SK-N-SH treated with all-trans-retinoic acid at 6 μM for 48 hours (cell line): ENCODE data around the gene GJC2.

ENCODE experiments used
- ATAC-seq: fragments of 200-7000 bp; cut with Tn5 transposase; 3 replicates; pipeline ENCODE4 v1.9.1; 2020; ENCODE audit warnings: mild to moderate bottlenecking, moderate library complexity
- ARNTL ChIP-seq: fragments of 450-650 bp; formaldehyde crosslinking; IDR thresholded peaks from 2 replicates; pipeline ENCODE4 v1.5.0; 2020; ENCODE audit warnings: low read depth, mild to moderate bottlenecking, moderate library complexity, borderline replicate concordance
- BACH2 ChIP-seq: fragments of 250-450 bp; sonication (Bioruptor Pico); IDR thresholded peaks from 2 replicates; pipeline ENCODE4 v1.9.0; 2021; ENCODE audit warnings: mild to moderate bottlenecking, borderline replicate concordance
- CSDC2 ChIP-seq: fragments of 250-450 bp; sonication (Bioruptor Pico); IDR thresholded peaks from 2 replicates; pipeline ENCODE4 v1.5.0; 2020; ENCODE audit warnings: mild to moderate bottlenecking, moderate library complexity
- CSRNP3 ChIP-seq: fragments of 250-450 bp; sonication (Bioruptor Pico); IDR thresholded peaks from 2 replicates; pipeline ENCODE4 v1.5.1; 2021; ENCODE audit warnings: mild to moderate bottlenecking, moderate library complexity
- ESRRG ChIP-seq: fragments of 250-450 bp; sonication (Bioruptor Pico); IDR thresholded peaks from 2 replicates; pipeline ENCODE4 v1.6.1; 2021; ENCODE audit warnings: mild to moderate bottlenecking
- GLIS3 ChIP-seq: fragments of 250-450 bp; sonication (Bioruptor Pico); IDR thresholded peaks from 2 replicates; pipeline ENCODE4 v1.5.0; 2020; ENCODE audit warnings: mild to moderate bottlenecking, moderate library complexity
- ISL1 ChIP-seq: fragments of 250-450 bp; sonication (Bioruptor Pico); IDR thresholded peaks from 2 replicates; pipeline ENCODE4 v2.1.2; 2022; ENCODE audit warnings: mild to moderate bottlenecking, moderate library complexity
- OSR1 ChIP-seq: fragments of 250-450 bp; sonication (Bioruptor Pico); IDR thresholded peaks from 2 replicates; pipeline ENCODE4 v1.8.0; 2022; ENCODE audit warnings: moderate library complexity, mild to moderate bottlenecking, inconsistent platforms
- PPARA ChIP-seq: fragments of 250-450 bp; sonication (Bioruptor Pico); IDR thresholded peaks from 2 replicates; pipeline ENCODE4 v1.5.0; 2020; ENCODE audit warnings: mild to moderate bottlenecking, borderline replicate concordance
- RARB ChIP-seq: fragments of 250-450 bp; sonication (Bioruptor Pico); IDR thresholded peaks from 2 replicates; pipeline ENCODE4 v1.8.0; 2021; ENCODE audit warnings: mild to moderate bottlenecking, moderate library complexity
- SNAI2 ChIP-seq: fragments of 250-450 bp; sonication (Bioruptor Pico); IDR thresholded peaks from 2 replicates; pipeline ENCODE4 v1.5.0; 2020; ENCODE audit warnings: mild to moderate bottlenecking, moderate library complexity
- TCF4 ChIP-seq: fragments of 250-450 bp; sonication (Bioruptor Pico); IDR thresholded peaks from 2 replicates; pipeline ENCODE4 v1.8.0; 2021; ENCODE audit warnings: mild to moderate bottlenecking, moderate library complexity, borderline replicate concordance
- TOX ChIP-seq: fragments of 250-450 bp; sonication (Bioruptor Pico); IDR thresholded peaks from 2 replicates; pipeline ENCODE4 v1.8.0; 2021; ENCODE audit warnings: mild to moderate bottlenecking, moderate library complexity, borderline replicate concordance
- ZC3H10 ChIP-seq: fragments of 250-450 bp; sonication (Bioruptor Pico); IDR thresholded peaks from 2 replicates; pipeline ENCODE4 v1.5.1; 2021; ENCODE audit warnings: mild to moderate bottlenecking, moderate library complexity
- ZFP3 ChIP-seq: fragments of 250-450 bp; sonication (Bioruptor Pico); IDR thresholded peaks from 2 replicates; pipeline ENCODE4 v1.5.0; 2020; ENCODE audit warnings: mild to moderate bottlenecking, moderate library complexity
- ZNF565 ChIP-seq: fragments of 450-650 bp; formaldehyde crosslinking; conservative IDR thresholded peaks from 2 replicates; pipeline ENCODE4 v1.5.0; 2020; ENCODE audit warnings: low read depth, mild to moderate bottlenecking, moderate library complexity
- ZNF70 ChIP-seq: fragments of 450-650 bp; formaldehyde crosslinking; IDR thresholded peaks from 2 replicates; pipeline ENCODE4 v1.5.0; 2020; ENCODE audit warnings: mild to moderate bottlenecking, moderate library complexity
- ZNF8 ChIP-seq: fragments of 450-650 bp; formaldehyde crosslinking; IDR thresholded peaks from 2 replicates; pipeline ENCODE4 v1.5.0; 2020; ENCODE audit warnings: mild to moderate bottlenecking, moderate library complexity
- TF ChIP-seq, protein P1 (sequence below): fragments of 250-450 bp; sonication (Bioruptor Pico); IDR thresholded peaks from 2 replicates; pipeline ENCODE4 v1.5.0; 2020; ENCODE audit warnings: mild to moderate bottlenecking, moderate library complexity
- TF ChIP-seq, protein P2 (sequence below): fragments of 250-450 bp; sonication (Bioruptor Pico); IDR thresholded peaks from 2 replicates; pipeline ENCODE4 v1.5.1; 2020; ENCODE audit warnings: low read depth, mild to moderate bottlenecking, moderate library complexity
- TF ChIP-seq, protein P3 (sequence below): fragments of 250-450 bp; sonication (Bioruptor Pico); IDR thresholded peaks from 2 replicates; pipeline ENCODE4 v1.8.0; 2021; ENCODE audit warnings: low read depth, mild to moderate bottlenecking, moderate library complexity, borderline replicate concordance
- TF ChIP-seq, protein P4 (sequence below): fragments of 250-450 bp; sonication (Bioruptor Pico); IDR thresholded peaks from 2 replicates; pipeline ENCODE4 v1.8.0; 2020; ENCODE audit warnings: mild to moderate bottlenecking, moderate library complexity, borderline replicate concordance

GJC2 gene

GRCh38 chr1:228190182-228190581 lies 40.5 kb downstream of the GJC2 start:
- no peak for TF ChIP-seq GLIS3 (CRISPR knock-in tag)
- no peak for TF ChIP-seq OSR1
- no peak for TF ChIP-seq ISL1 (CRISPR knock-in tag)
- ATAC-seq, result no peak

- TF ChIP-seq TOX (no peak), TCF4 (CRISPR knock-in tag) (no peak), ZNF565 (CRISPR knock-in tag) (no peak), ZC3H10 (CRISPR knock-in tag) (no peak), ZNF8 (CRISPR knock-in tag) (no peak), OSR1 (no peak), CSDC2 (CRISPR knock-in tag) (no peak), BACH2 (no peak), SNAI2 (CRISPR knock-in tag) (no peak), ARNTL (CRISPR knock-in tag) (no peak), PPARA (CRISPR knock-in tag) (no peak), ISL1 (CRISPR knock-in tag) (no peak), ZFP3 (no peak), CSRNP3 (CRISPR knock-in tag) (no peak), RARB (CRISPR knock-in tag) (no peak), ESRRG (CRISPR knock-in tag) (no peak)
- TF ChIP-seq, protein P1, sequence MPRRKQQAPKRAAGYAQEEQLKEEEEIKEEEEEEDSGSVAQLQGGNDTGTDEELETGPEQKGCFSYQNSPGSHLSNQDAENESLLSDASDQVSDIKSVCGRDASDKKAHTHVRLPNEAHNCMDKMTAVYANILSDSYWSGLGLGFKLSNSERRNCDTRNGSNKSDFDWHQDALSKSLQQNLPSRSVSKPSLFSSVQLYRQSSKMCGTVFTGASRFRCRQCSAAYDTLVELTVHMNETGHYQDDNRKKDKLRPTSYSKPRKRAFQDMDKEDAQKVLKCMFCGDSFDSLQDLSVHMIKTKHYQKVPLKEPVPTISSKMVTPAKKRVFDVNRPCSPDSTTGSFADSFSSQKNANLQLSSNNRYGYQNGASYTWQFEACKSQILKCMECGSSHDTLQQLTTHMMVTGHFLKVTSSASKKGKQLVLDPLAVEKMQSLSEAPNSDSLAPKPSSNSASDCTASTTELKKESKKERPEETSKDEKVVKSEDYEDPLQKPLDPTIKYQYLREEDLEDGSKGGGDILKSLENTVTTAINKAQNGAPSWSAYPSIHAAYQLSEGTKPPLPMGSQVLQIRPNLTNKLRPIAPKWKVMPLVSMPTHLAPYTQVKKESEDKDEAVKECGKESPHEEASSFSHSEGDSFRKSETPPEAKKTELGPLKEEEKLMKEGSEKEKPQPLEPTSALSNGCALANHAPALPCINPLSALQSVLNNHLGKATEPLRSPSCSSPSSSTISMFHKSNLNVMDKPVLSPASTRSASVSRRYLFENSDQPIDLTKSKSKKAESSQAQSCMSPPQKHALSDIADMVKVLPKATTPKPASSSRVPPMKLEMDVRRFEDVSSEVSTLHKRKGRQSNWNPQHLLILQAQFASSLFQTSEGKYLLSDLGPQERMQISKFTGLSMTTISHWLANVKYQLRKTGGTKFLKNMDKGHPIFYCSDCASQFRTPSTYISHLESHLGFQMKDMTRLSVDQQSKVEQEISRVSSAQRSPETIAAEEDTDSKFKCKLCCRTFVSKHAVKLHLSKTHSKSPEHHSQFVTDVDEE, result no peak
- TF ChIP-seq, protein P2, sequence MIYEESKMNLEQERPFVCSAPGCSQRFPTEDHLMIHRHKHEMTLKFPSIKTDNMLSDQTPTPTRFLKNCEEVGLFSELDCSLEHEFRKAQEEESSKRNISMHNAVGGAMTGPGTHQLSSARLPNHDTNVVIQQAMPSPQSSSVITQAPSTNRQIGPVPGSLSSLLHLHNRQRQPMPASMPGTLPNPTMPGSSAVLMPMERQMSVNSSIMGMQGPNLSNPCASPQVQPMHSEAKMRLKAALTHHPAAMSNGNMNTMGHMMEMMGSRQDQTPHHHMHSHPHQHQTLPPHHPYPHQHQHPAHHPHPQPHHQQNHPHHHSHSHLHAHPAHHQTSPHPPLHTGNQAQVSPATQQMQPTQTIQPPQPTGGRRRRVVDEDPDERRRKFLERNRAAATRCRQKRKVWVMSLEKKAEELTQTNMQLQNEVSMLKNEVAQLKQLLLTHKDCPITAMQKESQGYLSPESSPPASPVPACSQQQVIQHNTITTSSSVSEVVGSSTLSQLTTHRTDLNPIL (CRISPR knock-in tag), result no peak
- TF ChIP-seq, protein P3, sequence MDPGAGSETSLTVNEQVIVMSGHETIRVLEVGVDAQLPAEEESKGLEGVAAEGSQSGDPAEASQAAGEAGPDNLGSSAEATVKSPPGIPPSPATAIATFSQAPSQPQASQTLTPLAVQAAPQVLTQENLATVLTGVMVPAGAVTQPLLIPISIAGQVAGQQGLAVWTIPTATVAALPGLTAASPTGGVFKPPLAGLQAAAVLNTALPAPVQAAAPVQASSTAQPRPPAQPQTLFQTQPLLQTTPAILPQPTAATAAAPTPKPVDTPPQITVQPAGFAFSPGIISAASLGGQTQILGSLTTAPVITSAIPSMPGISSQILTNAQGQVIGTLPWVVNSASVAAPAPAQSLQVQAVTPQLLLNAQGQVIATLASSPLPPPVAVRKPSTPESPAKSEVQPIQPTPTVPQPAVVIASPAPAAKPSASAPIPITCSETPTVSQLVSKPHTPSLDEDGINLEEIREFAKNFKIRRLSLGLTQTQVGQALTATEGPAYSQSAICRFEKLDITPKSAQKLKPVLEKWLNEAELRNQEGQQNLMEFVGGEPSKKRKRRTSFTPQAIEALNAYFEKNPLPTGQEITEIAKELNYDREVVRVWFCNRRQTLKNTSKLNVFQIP (CRISPR knock-in tag), result no peak
- TF ChIP-seq, protein P4, sequence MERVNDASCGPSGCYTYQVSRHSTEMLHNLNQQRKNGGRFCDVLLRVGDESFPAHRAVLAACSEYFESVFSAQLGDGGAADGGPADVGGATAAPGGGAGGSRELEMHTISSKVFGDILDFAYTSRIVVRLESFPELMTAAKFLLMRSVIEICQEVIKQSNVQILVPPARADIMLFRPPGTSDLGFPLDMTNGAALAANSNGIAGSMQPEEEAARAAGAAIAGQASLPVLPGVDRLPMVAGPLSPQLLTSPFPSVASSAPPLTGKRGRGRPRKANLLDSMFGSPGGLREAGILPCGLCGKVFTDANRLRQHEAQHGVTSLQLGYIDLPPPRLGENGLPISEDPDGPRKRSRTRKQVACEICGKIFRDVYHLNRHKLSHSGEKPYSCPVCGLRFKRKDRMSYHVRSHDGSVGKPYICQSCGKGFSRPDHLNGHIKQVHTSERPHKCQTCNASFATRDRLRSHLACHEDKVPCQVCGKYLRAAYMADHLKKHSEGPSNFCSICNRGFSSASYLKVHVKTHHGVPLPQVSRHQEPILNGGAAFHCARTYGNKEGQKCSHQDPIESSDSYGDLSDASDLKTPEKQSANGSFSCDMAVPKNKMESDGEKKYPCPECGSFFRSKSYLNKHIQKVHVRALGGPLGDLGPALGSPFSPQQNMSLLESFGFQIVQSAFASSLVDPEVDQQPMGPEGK, result no peak
- ATAC-seq, result no peak
Measured at GRCh38 chr1:228190778-228191177, 41.0 kb downstream of the GJC2 start.

GRCh38 chr1:228194436-228194835 lies 44.7 kb downstream of the GJC2 start:
- TF ChIP-seq, protein P1, result no peak
- TF ChIP-seq PPARA (CRISPR knock-in tag) (no peak), ZNF565 (CRISPR knock-in tag) (no peak), TOX (no peak), ZFP3 (no peak), TCF4 (CRISPR knock-in tag) (no peak), ZNF70 (CRISPR knock-in tag) (no peak), OSR1 (no peak), ISL1 (CRISPR knock-in tag) (no peak), ESRRG (CRISPR knock-in tag) (no peak), RARB (CRISPR knock-in tag) (no peak), CSRNP3 (CRISPR knock-in tag) (no peak)
- TF ChIP-seq, protein P2 (CRISPR knock-in tag), result no peak
- ATAC-seq, result no peak
